Measurements from ENCODE around the gene SLC6A11. TPM values are rescaled to one million over a fixed set of nuclear protein-coding genes. Genes with fewer than 3 reads are reported as not detected.

SLC6A11 gene
- total RNA-seq, 1 donor from 2014 or later, result not detected

- DNase-seq (ENCODE audit: missing footprints), result no peak
- intact Hi-C loops (cut with DNase I), result no loop called here
- ATAC-seq, result no peak
These were observed 51.4 kb downstream of the SLC6A11 start for GRCh38 chr3:10867384-10867783.

GRCh38 chr3:10869460-10869859 is 53.4 kb downstream of the SLC6A11 start:
- DNase-seq (ENCODE audit: missing footprints), result no peak
- intact Hi-C loops (cut with DNase I), result no loop called here
- no peak for ATAC-seq

- no peak for DNase-seq (ENCODE audit: missing footprints)
- ATAC-seq, result no peak
- intact Hi-C loops (cut with DNase I), result no loop called here
These were observed 54.3 kb downstream of the SLC6A11 start for GRCh38 chr3:10870296-10870695.

- ATAC-seq, result no peak
- DNase-seq (ENCODE audit: missing footprints), result no peak
- intact Hi-C loops (cut with DNase I), result no loop called here
These were observed 57.4 kb downstream of the SLC6A11 start for GRCh38 chr3:10873415-10873814.

GRCh38 chr3:10875914-10876313 is 59.9 kb downstream of the SLC6A11 start:
- ATAC-seq (no peak), DNase-seq (ENCODE audit: missing footprints) (no peak)
- intact Hi-C loops (cut with DNase I), result no loop called here

GRCh38 chr3:10876661-10877060 is 60.6 kb downstream of the SLC6A11 start:
- DNase-seq (ENCODE audit: missing footprints) (no peak), ATAC-seq (no peak)
- intact Hi-C loops (cut with DNase I), result no loop called here

GRCh38 chr3:10882851-10883250 is 66.8 kb downstream of the SLC6A11 start:
- no peak for ATAC-seq
- intact Hi-C loops (cut with DNase I), result loop anchor here (10.0 kb wide), 1 partner anchor 128 kb away; no protein-coding TSS in a partner anchor
- no peak for DNase-seq (ENCODE audit: missing footprints)

- intact Hi-C loops (cut with DNase I), result loop anchor here (10.0 kb wide), 1 partner anchor 129 kb away; no protein-coding TSS in a partner anchor
- DNase-seq (ENCODE audit: missing footprints), result no peak
- ATAC-seq, result no peak
These were observed 67.6 kb downstream of the SLC6A11 start for GRCh38 chr3:10883478-10884234.

- ATAC-seq (no peak), DNase-seq (ENCODE audit: missing footprints) (no peak)
- intact Hi-C loops (cut with DNase I), result loop anchor here (10.0 kb wide), 1 partner anchor 132 kb away; no protein-coding TSS in a partner anchor
These were observed 71.0 kb downstream of the SLC6A11 start for GRCh38 chr3:10887015-10887414.

GRCh38 chr3:10888518-10889090 is 72.6 kb downstream of the SLC6A11 start:
- intact Hi-C loops (cut with DNase I), result loop anchor here (10.0 kb wide), 1 partner anchor 134 kb away; no protein-coding TSS in a partner anchor
- DNase-seq (ENCODE audit: missing footprints), result no peak
- no peak for ATAC-seq

GRCh38 chr3:10889206-10889960 is 73.4 kb downstream of the SLC6A11 start:
- ATAC-seq (no peak), DNase-seq (ENCODE audit: missing footprints) (no peak)
- intact Hi-C loops (cut with DNase I), result loop anchor here (10.0 kb wide), 1 partner anchor 135 kb away; no protein-coding TSS in a partner anchor

- intact Hi-C loops (cut with DNase I), result no loop called here
- no peak for ATAC-seq
- no peak for DNase-seq (ENCODE audit: missing footprints)
These were observed 74.6 kb downstream of the SLC6A11 start for GRCh38 chr3:10890665-10891064.

- DNase-seq (ENCODE audit: missing footprints), result no peak
- intact Hi-C loops (cut with DNase I), result no loop called here
- no peak for ATAC-seq
These were observed 76.6 kb downstream of the SLC6A11 start for GRCh38 chr3:10892622-10893021.

- intact Hi-C loops (cut with DNase I), result no loop called here
- DNase-seq (ENCODE audit: missing footprints) (no peak), ATAC-seq (no peak)
These were observed 85.4 kb downstream of the SLC6A11 start for GRCh38 chr3:10901296-10901945.

- intact Hi-C loops (cut with DNase I), result no loop called here
- ATAC-seq, result no peak
- DNase-seq (ENCODE audit: missing footprints), result no peak
These were observed 91.2 kb downstream of the SLC6A11 start for GRCh38 chr3:10907262-10907661.

- DNase-seq (ENCODE audit: missing footprints) (no peak), ATAC-seq (no peak)
- intact Hi-C loops (cut with DNase I), result no loop called here
These were observed 94.3 kb downstream of the SLC6A11 start for GRCh38 chr3:10910367-10910766.

- no peak for ATAC-seq
- intact Hi-C loops (cut with DNase I), result no loop called here
- DNase-seq (ENCODE audit: missing footprints), result no peak
These were observed 95.4 kb downstream of the SLC6A11 start for GRCh38 chr3:10911350-10912002.

GRCh38 chr3:10912786-10913185 is 96.8 kb downstream of the SLC6A11 start:
- ATAC-seq, result no peak
- DNase-seq (ENCODE audit: missing footprints), result no peak
- intact Hi-C loops (cut with DNase I), result no loop called here

GRCh38 chr3:10915376-10915775 is 99.3 kb downstream of the SLC6A11 start:
- ATAC-seq (no peak), DNase-seq (ENCODE audit: missing footprints) (no peak)
- intact Hi-C loops (cut with DNase I), result no loop called here

Measured in Right ventricle myocardium inferior (tissue), 1 donor.